GM23338 (cell line): ENCODE data around the gene ATL2.

ENCODE experiments used
- CTCF ChIP-seq, 2 experiments: fragments of 200-600 bp in 1 of 2; sonication (generic) in 1 of 2; conservative IDR thresholded peaks; 2 replicates each; pipeline versions ENCODE4 v1.5.1 to v1.6.1; 2016 to 2017; ENCODE audit warnings: antibody characterized with exemption in 2 of 2, low read depth in 2 of 2, mild to moderate bottlenecking in 2 of 2, moderate library complexity in 1 of 2
- REST ChIP-seq: IDR thresholded peaks from one replicate; pipeline ENCODE4 v1.6.1; 2018; ENCODE audit warnings: antibody characterized with exemption; ENCODE audit not compliant: unreplicated experiment

- no peak for TF ChIP-seq CTCF (conservative IDR thresholded peaks at IDR 0.05; ENCODE audit: low read depth in 2 of 2)
- TF ChIP-seq REST = no peak
These were observed 17.8 kb upstream of the ATL2 start for GRCh38 chr2:38394903-38395341.
